OCI-LY7 (cell line): Measurements from ENCODE around the gene FTSJ3. TPM values are rescaled to one million over a fixed set of nuclear protein-coding genes. Genes with fewer than 3 reads are reported as not detected.

Experiments
- BruUV-seq: library from RNA; stranded (reverse); fragments of 400-500 nt; replicated peaks from 2 replicates; lab custom pipeline; 2021; lab: Mats Ljungman, UMichigan
- CTCF ChIA-PET: fragments of 300-600 bp; sonication (Branson Sonifier 250); formaldehyde crosslinking; loops from one replicate; lab custom pipeline; 2022; ENCODE audit warnings: antibody characterized with exemption; ENCODE audit not compliant: unreplicated experiment; lab: Charles Lee
- POLR2A ChIA-PET: fragments of 300-600 bp; sonication (Branson Sonifier 250); formaldehyde crosslinking; loops from one replicate; lab custom pipeline; 2022; ENCODE audit warnings: antibody characterized with exemption; lab: Charles Lee
- DNase-seq: peaks from one replicate; pipeline ENCODE4 v3.0.0-alpha.2; 2015; ENCODE audit warnings: low spot score
- H2AFZ ChIP-seq: fragments of 200-600 bp; sonication (generic), shearing (Covaris generic); 2 replicates; pipeline ENCODE4 v1.6.1; 2014; ENCODE audit warnings: mild to moderate bottlenecking, antibody characterized with exemption, low read length, moderate library complexity
- H3K27ac ChIP-seq: fragments of 200-600 bp; sonication (generic); 2 replicates; pipeline ENCODE4 v1.5.1; 2014; ENCODE audit warnings: mixed run types, low read depth, mild to moderate bottlenecking, moderate library complexity, low read length, inconsistent platforms; ENCODE audit not compliant: poor library complexity, severe bottlenecking
- H3K36me3 ChIP-seq: fragments of 200-600 bp; sonication (generic); 2 replicates; pipeline ENCODE4 v1.6.1; 2014; ENCODE audit warnings: mild to moderate bottlenecking, antibody characterized with exemption, low read length, moderate library complexity, mixed read lengths; ENCODE audit not compliant: insufficient read depth
- H3K4me1 ChIP-seq: fragments of 200-600 bp; sonication (generic); 2 replicates; pipeline ENCODE4 v1.5.1; 2014; ENCODE audit warnings: mild to moderate bottlenecking, low read length; ENCODE audit not compliant: insufficient read depth, poor library complexity, severe bottlenecking
- H3K4me2 ChIP-seq: fragments of 200-600 bp; sonication (generic); 2 replicates; pipeline ENCODE4 v1.6.1; 2014; ENCODE audit warnings: mild to moderate bottlenecking, low read length
- H3K4me3 ChIP-seq: fragments of 200-600 bp; sonication (generic); 2 replicates; pipeline ENCODE4 v1.5.1; 2014; ENCODE audit warnings: mild to moderate bottlenecking, low read depth, low read length; ENCODE audit not compliant: poor library complexity, severe bottlenecking
- H3K79me2 ChIP-seq: fragments of 200-600 bp; sonication (generic); 2 replicates; pipeline ENCODE4 v1.6.1; 2016; ENCODE audit warnings: low read depth, mild to moderate bottlenecking, low read length, moderate library complexity, mixed read lengths; ENCODE audit not compliant: insufficient read depth
- H3K9me2 ChIP-seq: fragments of 200-600 bp; sonication (generic); 2 replicates; pipeline ENCODE4 v1.6.1; 2016; ENCODE audit warnings: mild to moderate bottlenecking, low read length, mixed read lengths; ENCODE audit not compliant: insufficient read depth
- H3K9me3 ChIP-seq: fragments of 200-600 bp; sonication (generic); 2 replicates; pipeline ENCODE4 v1.6.1; 2014; ENCODE audit warnings: mild to moderate bottlenecking, mixed run types, low read length, mixed read lengths
- H4K20me1 ChIP-seq: fragments of 200-600 bp; sonication (generic); 2 replicates; pipeline ENCODE4 v1.6.1; 2014; ENCODE audit warnings: mild to moderate bottlenecking, antibody characterized with exemption, low read length, moderate library complexity, mixed read lengths; ENCODE audit not compliant: insufficient read depth
- CTCF ChIP-seq: fragments of 200-600 bp; sonication (generic); conservative IDR thresholded peaks from 2 replicates; pipeline ENCODE4 v1.5.1; 2014; ENCODE audit warnings: mild to moderate bottlenecking, antibody characterized with exemption, low read length, moderate library complexity, mixed read lengths
- EZH2phosphoT487 ChIP-seq: fragments of 200-600 bp; sonication (generic); IDR thresholded peaks from 2 replicates; pipeline ENCODE4 v1.6.1; 2018; ENCODE audit warnings: low read depth, borderline replicate concordance, mild to moderate bottlenecking, mixed run types, antibody characterized with exemption, low read length, moderate library complexity, mixed read lengths
- intact Hi-C: fragments of 100-400 bp; cut with micrococcal nuclease; formaldehyde crosslinking; loops from one replicate; pipeline ENCODE4 v1.10.0; 2022; ENCODE audit not compliant: unreplicated experiment
- total RNA-seq, 2 experiments: library from RNA; depleted of rRNA in 1 of 2; stranded (reverse); fragments of >200 nt in 1 of 2; shearing (Covaris generic) in 1 of 2; gene quantifications; 2 replicates each; pipeline ENCODE4 v1.2.3, GENCODE V29; 2014 to 2022

FTSJ3 gene
- total RNA-seq, 2 experiments from 2014 or later: 32.4 to 49.0 TPM

GRCh38 chr17:63826468-63827001, 928 bp downstream of the FTSJ3 start:
- peak overlapping the region; percentile 76; the same call in 1 of the 2 replicates for H2AFZ ChIP-seq
- POLR2A ChIA-PET: interaction anchor here (0.6 to 2.7 kb wide), 4 partner anchors 13 to 126 kb away, joined by 3 to 20 read pairs (median 4); no protein-coding TSS in a partner anchor
- peaks cover 81% of the 10 kb centered on the region for H3K36me3 ChIP-seq
- H3K9me3 ChIP-seq: no peaks in the 10 kb centered on the region
- no peak for TF ChIP-seq CTCF
- TF ChIP-seq EZH2phosphoT487: no peak
- TSS peak; percentile 61 for BruUV-seq
- H3K4me3 ChIP-seq: peak overlapping the region; percentile 78
- H3K4me1 ChIP-seq: peaks cover 27% of the 10 kb centered on the region
- intact Hi-C loops: loop anchor here (1.0 to 5.0 kb wide), 4 partner anchors 17 to 131 kb away; partner anchors contain the start of genes CCDC47 and STRADA
- peak overlapping the region; percentile 67 for H3K27ac ChIP-seq
- CTCF ChIA-PET: no interaction called here
- H3K79me2 ChIP-seq: peaks cover 31% of the 10 kb centered on the region
- peak; percentile 18 for DNase-seq
- H4K20me1 ChIP-seq: no peaks in the 10 kb centered on the region
- peak overlapping the region; percentile 91 for H3K4me2 ChIP-seq
- H3K9me2 ChIP-seq: no peaks in the 10 kb centered on the region

GRCh38 chr17:63824362-63824761, 3.1 kb downstream of the FTSJ3 start:
- Histone ChIP-seq H3K4me1 (peaks cover 27% of the 10 kb centered on the region), H3K27ac (no peak overlapping the region), H2AFZ (no peak overlapping the region), H3K4me3 (no peak overlapping the region), H3K36me3 (peaks cover 81% of the 10 kb centered on the region), H3K79me2 (peaks cover 31% of the 10 kb centered on the region), H4K20me1 (no peaks in the 10 kb centered on the region), H3K9me3 (no peaks in the 10 kb centered on the region), H3K9me2 (no peaks in the 10 kb centered on the region), H3K4me2 (no peak overlapping the region)
- no peak for DNase-seq
- POLR2A ChIA-PET: interaction anchor here (0.9 kb wide), 1 partner anchor 27 kb away, joined by 4 read pairs; no protein-coding TSS in a partner anchor
- BruUV-seq: no TSS peak
- intact Hi-C loops: no loop called here
- TF ChIP-seq CTCF (no peak), EZH2phosphoT487 (no peak)
- CTCF ChIA-PET: interaction anchor here (0.6 kb wide), 1 partner anchor 103 kb away, joined by 3 read pairs; no protein-coding TSS in a partner anchor
